Natural killer cell treated with Interleukin-12 subunit alpha and Interleukin-12 subunit beta and Interleukin-15 and Interleukin-18, amount 100 ng/mL, for 72 hours (primary cell): ENCODE data around the gene PPP1R1B. TPM values are rescaled to one million over a fixed set of nuclear protein-coding genes. Genes with fewer than 3 reads are reported as not detected.
A peak's percentile ranks its signal among the peaks of the same experiment; 100 is the strongest.

Experiments
- ATAC-seq, 2 donors: fragments of 150-1000 bp; cut with Tn5 transposase in 1 of 2; sonication (Bioruptor Pico), chemical (Tn5 transposase) in 1 of 2; 2 replicates each; pipeline ENCODE4 v1.10.0; 2021
- DNase-seq: peaks from one replicate; pipeline ENCODE4 v3.0.0; 2022; ENCODE audit warnings: low spot score
- H3K27ac Mint-ChIP-seq, 2 donors: 1 replicate in 1 of 2; 2 replicates in 1 of 2; pipeline ENCODE4 v1.8.0; 2022; ENCODE audit warnings: mixed read lengths in 2 of 2, mild to moderate bottlenecking in 1 of 2, moderate library complexity in 1 of 2
- H3K27me3 Mint-ChIP-seq, 2 donors: 1 replicate in 1 of 2; 2 replicates in 1 of 2; pipeline ENCODE4 v1.8.0; 2022; ENCODE audit warnings: mixed read lengths in 2 of 2
- H3K36me3 Mint-ChIP-seq: one replicate; pipeline ENCODE4 v1.8.0; 2022; ENCODE audit warnings: mixed read lengths
- H3K4me1 Mint-ChIP-seq, 2 donors: 1 replicate in 1 of 2; 2 replicates in 1 of 2; pipeline ENCODE4 v1.8.0; 2022; ENCODE audit warnings: low read depth in 2 of 2, mixed read lengths in 2 of 2, mild to moderate bottlenecking in 1 of 2
- H3K4me3 Mint-ChIP-seq: one replicate; pipeline ENCODE4 v1.8.0; 2022; ENCODE audit warnings: mixed read lengths
- H3K9me3 Mint-ChIP-seq: 2 replicates; pipeline ENCODE4 v1.8.0; 2022; ENCODE audit warnings: mixed read lengths
- total RNA-seq, 2 donors: library from RNA; stranded (reverse); gene quantifications; one replicate each; pipeline ENCODE4 v1.2.3, GENCODE V29; 2022

The PPP1R1B gene
- total RNA-seq, 2 donors from 2014 or later: not detected

- no peak overlapping the region for H3K27ac Mint-ChIP-seq
- DNase-seq: no peak
- peaks cover 55 to 76% of the 10 kb centered on the region in 2 donors for H3K27me3 Mint-ChIP-seq
- H3K4me3 Mint-ChIP-seq: no peak overlapping the region
- H3K4me1 Mint-ChIP-seq: peaks cover 11% of the 10 kb centered on the region in 2 donors
- ATAC-seq: no peak
- no peaks in the 10 kb centered on the region for H3K36me3 Mint-ChIP-seq
- H3K9me3 Mint-ChIP-seq: no peaks in the 10 kb centered on the region
These were observed 30.0 kb upstream of the PPP1R1B start for GRCh38 chr17:39596543-39597267.

GRCh38 chr17:39597372-39598046 is 29.2 kb upstream of the PPP1R1B start:
- Mint-ChIP-seq H3K4me3 (no peak overlapping the region), H3K4me1 (peaks cover 11% of the 10 kb centered on the region in 2 donors), H3K27me3 (peaks cover 58 to 77% of the 10 kb centered on the region in 2 donors), H3K36me3 (no peaks in the 10 kb centered on the region), H3K9me3 (no peaks in the 10 kb centered on the region), H3K27ac (no peak overlapping the region)
- ATAC-seq (no peak), DNase-seq (no peak)

GRCh38 chr17:39598047-39598481 is 28.7 kb upstream of the PPP1R1B start:
- Mint-ChIP-seq H3K27ac (no peak overlapping the region), H3K36me3 (no peaks in the 10 kb centered on the region), H3K4me1 (peaks cover 9 to 11% of the 10 kb centered on the region in 2 donors), H3K9me3 (no peaks in the 10 kb centered on the region), H3K4me3 (no peak overlapping the region), H3K27me3 (peaks cover 59 to 77% of the 10 kb centered on the region in 2 donors)
- DNase-seq (no peak), ATAC-seq (no peak)

GRCh38 chr17:39598630-39599003 is 28.1 kb upstream of the PPP1R1B start:
- H3K27me3 Mint-ChIP-seq: peaks cover 59 to 77% of the 10 kb centered on the region in 2 donors
- H3K9me3 Mint-ChIP-seq: no peaks in the 10 kb centered on the region
- H3K4me3 Mint-ChIP-seq: no peak overlapping the region
- H3K36me3 Mint-ChIP-seq: no peaks in the 10 kb centered on the region
- H3K27ac Mint-ChIP-seq: no peak overlapping the region
- no peak for ATAC-seq
- DNase-seq: no peak
- peaks cover 5 to 12% of the 10 kb centered on the region in 2 donors for H3K4me1 Mint-ChIP-seq

- H3K9me3 Mint-ChIP-seq: no peaks in the 10 kb centered on the region
- DNase-seq: no peak
- ATAC-seq: no peak
- no peaks in the 10 kb centered on the region for H3K36me3 Mint-ChIP-seq
- H3K27ac Mint-ChIP-seq: no peak overlapping the region
- peaks cover 5 to 14% of the 10 kb centered on the region in 2 donors for H3K4me1 Mint-ChIP-seq
- H3K4me3 Mint-ChIP-seq: no peak overlapping the region
- peaks cover 60 to 75% of the 10 kb centered on the region in 2 donors for H3K27me3 Mint-ChIP-seq
These were observed 27.6 kb upstream of the PPP1R1B start for GRCh38 chr17:39599004-39599664.

- Mint-ChIP-seq H3K36me3 (no peaks in the 10 kb centered on the region), H3K27ac (no peak overlapping the region)
These were observed 27.0 kb upstream of the PPP1R1B start for GRCh38 chr17:39599665-39600231.

GRCh38 chr17:39600288-39600996 is 26.3 kb upstream of the PPP1R1B start:
- ATAC-seq: no peak
- DNase-seq: no peak
- no peaks in the 10 kb centered on the region for H3K9me3 Mint-ChIP-seq
- peaks cover 50 to 66% of the 10 kb centered on the region in 2 donors for H3K27me3 Mint-ChIP-seq
- H3K4me1 Mint-ChIP-seq: peaks cover 5 to 14% of the 10 kb centered on the region in 2 donors
- H3K36me3 Mint-ChIP-seq: no peaks in the 10 kb centered on the region
- no peak overlapping the region for H3K27ac Mint-ChIP-seq
- no peak overlapping the region for H3K4me3 Mint-ChIP-seq

More at GRCh38 chr17:39599665-39600231, 27.0 kb upstream of the PPP1R1B start:
- ATAC-seq (no peak), DNase-seq (no peak)
- H3K4me3 Mint-ChIP-seq: no peak overlapping the region
- peaks cover 5 to 14% of the 10 kb centered on the region in 2 donors for H3K4me1 Mint-ChIP-seq
- no peaks in the 10 kb centered on the region for H3K9me3 Mint-ChIP-seq
- H3K27me3 Mint-ChIP-seq: peaks cover 57 to 73% of the 10 kb centered on the region in 2 donors

- Mint-ChIP-seq H3K4me1 (peaks cover 2 to 12% of the 10 kb centered on the region in 2 donors), H3K36me3 (no peaks in the 10 kb centered on the region), H3K27me3 (peaks cover 44 to 60% of the 10 kb centered on the region in 2 donors), H3K4me3 (no peak overlapping the region), H3K27ac (no peak overlapping the region), H3K9me3 (no peaks in the 10 kb centered on the region)
- DNase-seq: no peak
- no peak for ATAC-seq
These were observed 25.7 kb upstream of the PPP1R1B start for GRCh38 chr17:39600997-39601597.

GRCh38 chr17:39601758-39602532 is 24.8 kb upstream of the PPP1R1B start:
- Mint-ChIP-seq H3K9me3 (no peaks in the 10 kb centered on the region), H3K4me1 (peaks cover 0 to 8% of the 10 kb centered on the region in 2 donors), H3K4me3 (no peak overlapping the region), H3K27ac (no peak overlapping the region), H3K36me3 (no peaks in the 10 kb centered on the region), H3K27me3 (peaks cover 39 to 51% of the 10 kb centered on the region in 2 donors)
- no peak for DNase-seq
- no peak for ATAC-seq

- Mint-ChIP-seq H3K36me3 (no peaks in the 10 kb centered on the region), H3K4me1 (peaks cover 0 to 9% of the 10 kb centered on the region in 2 donors), H3K27me3 (peaks cover 35 to 43% of the 10 kb centered on the region in 2 donors), H3K9me3 (no peaks in the 10 kb centered on the region), H3K4me3 (no peak overlapping the region), H3K27ac (no peak overlapping the region)
- no peak for DNase-seq
- peak in 1 of 2 donors; percentile 29 for ATAC-seq
These were observed 24.0 kb upstream of the PPP1R1B start for GRCh38 chr17:39602533-39603303.

- Mint-ChIP-seq H3K9me3 (no peaks in the 10 kb centered on the region), H3K36me3 (no peaks in the 10 kb centered on the region), H3K27me3 (peaks cover 33 to 39% of the 10 kb centered on the region in 2 donors), H3K4me3 (no peak overlapping the region), H3K4me1 (peaks cover 0 to 9% of the 10 kb centered on the region in 2 donors), H3K27ac (no peak overlapping the region)
- no peak for ATAC-seq
- DNase-seq: peak; percentile 49
These were observed 23.3 kb upstream of the PPP1R1B start for GRCh38 chr17:39603304-39604016.
